ENCODE measurements around the gene UBA1. TPM values are rescaled to one million over a fixed set of nuclear protein-coding genes. Genes with fewer than 3 reads are reported as not detected.

Gene UBA1
- total RNA-seq, 4 donors from 2014 or later: 145 to 182 (median 163) TPM

- no peaks in the 10 kb centered on the region for H3K9me3 ChIP-seq
- 16% methylated on average over 57 of the region's 60 CpGs; no CpG with 5 or more reads in 1 of the 2 donors for WGBS, 2 donors (ENCODE audit: low coverage in 1 of 2)
- DNase-seq: peak; percentile 70
- peak overlapping the region; percentile 96 to 100 (median 99) for H3K27ac ChIP-seq
- peaks cover 0 to 15% (median 0%) of the 10 kb centered on the region in 4 donors for H3K36me3 ChIP-seq
- H3K4me1 ChIP-seq: peaks cover 7 to 33% (median 20%) of the 10 kb centered on the region in 4 donors
- H3K4me3 ChIP-seq: peak overlapping the region; percentile 83 to 99 (median 94)
- intact Hi-C loops (cut with DNase I; ENCODE audit: low total_unique reads) (no loop called here), in situ Hi-C loops (cut with MboI; ENCODE audit: low pct_ligation_motif_present in 1 of 4, low pct_unique_long_range_greater_than_20kb in 1 of 4, low sequenced_read_pairs in 3 of 4) (loop anchor here in 1 of 4 donors (25.0 kb wide), 1 partner anchor 318 kb away; no protein-coding TSS in a partner anchor)
- no peaks in the 10 kb centered on the region for H3K27me3 ChIP-seq
- TF ChIP-seq POLR2AphosphoS5 (IDR thresholded peaks at IDR 0.05): no peak
- no peak for TF ChIP-seq POLR2A (IDR thresholded peaks at IDR 0.05)
- TF ChIP-seq EP300 (IDR thresholded peaks at IDR 0.05; ENCODE audit: low read depth): no peak
- TF ChIP-seq CTCF (IDR thresholded peaks at IDR 0.05): no peak
Observed at GRCh38 chrX:47218920-47219815, 25.5 kb downstream of the UBA1 start.

DNA sequence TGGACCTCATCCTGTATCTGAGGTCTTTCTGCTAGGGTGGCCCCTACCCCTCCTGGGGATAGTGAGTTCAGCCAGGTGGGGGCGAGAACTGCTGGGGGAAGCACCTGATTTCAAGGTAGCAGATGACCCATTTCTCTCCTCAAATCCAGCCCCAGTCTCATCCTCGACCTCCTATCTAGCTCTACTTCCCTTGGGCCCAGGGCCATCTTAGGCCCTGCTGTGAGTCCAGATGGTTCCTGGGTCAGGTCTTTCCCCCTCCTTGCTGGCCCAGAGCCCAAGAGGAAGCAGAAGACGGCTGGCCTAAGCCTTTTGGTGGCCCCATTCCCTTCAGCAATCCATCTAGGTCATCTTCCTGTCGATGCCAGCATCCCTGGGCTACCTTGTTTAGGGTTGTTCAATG is 28.1 kb downstream of the UBA1 start:
- no peak for DNase-seq
- H3K9me3 ChIP-seq: no peaks in the 10 kb centered on the region
- H3K27me3 ChIP-seq: no peaks in the 10 kb centered on the region
- no peak overlapping the region for H3K4me3 ChIP-seq
- intact Hi-C loops (cut with DNase I; ENCODE audit: low total_unique reads) (no loop called here), in situ Hi-C loops (cut with MboI; ENCODE audit: low pct_ligation_motif_present in 1 of 4, low pct_unique_long_range_greater_than_20kb in 1 of 4, low sequenced_read_pairs in 3 of 4) (loop anchor here in 1 of 4 donors (25.0 kb wide), 1 partner anchor 316 kb away; no protein-coding TSS in a partner anchor)
- WGBS, 2 donors (ENCODE audit: low coverage in 1 of 2): 76% methylated on average over 4 of the region's 4 CpGs; no CpG with 5 or more reads in 1 of the 2 donors
- no peak for TF ChIP-seq POLR2AphosphoS5 (IDR thresholded peaks at IDR 0.05)
- no peak for TF ChIP-seq CTCF (IDR thresholded peaks at IDR 0.05)
- peaks cover 0 to 11% (median 0%) of the 10 kb centered on the region in 4 donors for H3K36me3 ChIP-seq
- peaks cover 4 to 28% (median 14%) of the 10 kb centered on the region in 4 donors for H3K4me1 ChIP-seq
- H3K27ac ChIP-seq: no peak overlapping the region

DNA sequence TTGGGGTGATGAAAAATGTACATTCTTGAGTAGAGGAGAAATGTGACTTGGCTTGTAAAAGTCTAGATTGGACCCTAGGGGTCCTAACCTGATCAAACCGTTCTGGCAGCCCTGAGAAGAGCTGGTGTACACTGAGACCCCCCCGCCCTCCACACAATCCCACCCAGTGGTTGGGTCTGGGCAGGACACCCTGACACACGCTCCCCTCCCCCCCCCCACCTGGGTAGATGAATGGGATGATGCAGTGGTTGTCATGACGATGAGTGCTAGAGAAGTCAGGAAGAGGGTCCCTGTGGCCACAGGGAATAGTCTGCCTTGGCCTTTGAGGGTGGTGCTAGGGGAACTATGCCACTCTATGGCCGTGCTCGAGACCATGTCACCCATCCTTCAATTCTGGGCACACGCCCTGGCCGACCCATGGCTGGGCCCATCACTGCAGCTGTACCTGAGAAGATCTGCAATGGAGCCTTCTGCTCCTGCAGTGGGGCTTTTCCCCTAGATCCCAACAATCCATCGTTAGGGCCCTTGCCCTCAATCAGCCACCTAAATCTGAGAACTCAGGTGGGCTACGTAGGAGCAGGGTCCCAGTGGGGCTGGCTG is 29.2 kb downstream of the UBA1 start:
- Histone ChIP-seq H3K9me3 (no peaks in the 10 kb centered on the region), H3K27ac (no peak overlapping the region), H3K4me3 (no peak overlapping the region), H3K27me3 (no peaks in the 10 kb centered on the region), H3K4me1 (peaks cover 0 to 20% (median 9%) of the 10 kb centered on the region in 4 donors), H3K36me3 (peaks cover 0 to 14% (median 0%) of the 10 kb centered on the region in 4 donors)
- intact Hi-C loops (cut with DNase I; ENCODE audit: low total_unique reads) (no loop called here), in situ Hi-C loops (cut with MboI; ENCODE audit: low pct_ligation_motif_present in 1 of 4, low pct_unique_long_range_greater_than_20kb in 1 of 4, low sequenced_read_pairs in 3 of 4) (loop anchor here in 1 of 4 donors (25.0 kb wide), 1 partner anchor 314 kb away; no protein-coding TSS in a partner anchor)
- DNase-seq: no peak
- WGBS, 2 donors (ENCODE audit: low coverage in 1 of 2): 88% methylated on average over 8 of the region's 10 CpGs; no CpG with 5 or more reads in 1 of the 2 donors
- no peak for TF ChIP-seq POLR2A (IDR thresholded peaks at IDR 0.05)
- no peak for TF ChIP-seq POLR2AphosphoS5 (IDR thresholded peaks at IDR 0.05)
- no peak for TF ChIP-seq CTCF (IDR thresholded peaks at IDR 0.05)
- TF ChIP-seq EP300 (IDR thresholded peaks at IDR 0.05; ENCODE audit: low read depth): no peak
